ENCODE results near the gene CYFIP2.

CYFIP2 gene

GRCh38 chr5:157288405-157289163 lies 22.7 kb downstream of the CYFIP2 start:
- no peak for DNase-seq (ENCODE audit: low read depth)

GRCh38 chr5:157289164-157289819 lies 23.4 kb downstream of the CYFIP2 start:
- no peak for DNase-seq (ENCODE audit: low read depth)

- no peak for DNase-seq (ENCODE audit: low read depth)
Measured at GRCh38 chr5:157290156-157290980, 24.4 kb downstream of the CYFIP2 start.

- no peak for DNase-seq (ENCODE audit: low read depth)
Measured at GRCh38 chr5:157290981-157291711, 25.2 kb downstream of the CYFIP2 start.

- no peak for DNase-seq (ENCODE audit: low read depth)
Measured at GRCh38 chr5:157292599-157292998, 26.7 kb downstream of the CYFIP2 start.

GRCh38 chr5:157294407-157295091 lies 28.6 kb downstream of the CYFIP2 start:
- no peak for DNase-seq (ENCODE audit: low read depth)

- no peak for DNase-seq (ENCODE audit: low read depth)
Measured at GRCh38 chr5:157295247-157295646, 29.3 kb downstream of the CYFIP2 start.

- DNase-seq (ENCODE audit: low read depth) = no peak
Measured at GRCh38 chr5:157300564-157300963, 34.6 kb downstream of the CYFIP2 start.

- DNase-seq (ENCODE audit: low read depth) = no peak
Measured at GRCh38 chr5:157301066-157301465, 35.1 kb downstream of the CYFIP2 start.

GRCh38 chr5:157303023-157303422 lies 37.1 kb downstream of the CYFIP2 start:
- DNase-seq (ENCODE audit: low read depth) = no peak

- no peak for DNase-seq (ENCODE audit: low read depth)
Measured at GRCh38 chr5:157303667-157304327, 37.9 kb downstream of the CYFIP2 start.

GRCh38 chr5:157306081-157306480 lies 40.2 kb downstream of the CYFIP2 start:
- no peak for DNase-seq (ENCODE audit: low read depth)

GRCh38 chr5:157306692-157307471 lies 41.0 kb downstream of the CYFIP2 start:
- no peak for DNase-seq (ENCODE audit: low read depth)

GRCh38 chr5:157308836-157309465 lies 43.0 kb downstream of the CYFIP2 start:
- DNase-seq (ENCODE audit: low read depth) = no peak

GRCh38 chr5:157309796-157310195 lies 43.9 kb downstream of the CYFIP2 start:
- no peak for DNase-seq (ENCODE audit: low read depth)

GRCh38 chr5:157311595-157311994 lies 45.7 kb downstream of the CYFIP2 start:
- DNase-seq (ENCODE audit: low read depth) = no peak

GRCh38 chr5:157312492-157312891 lies 46.6 kb downstream of the CYFIP2 start:
- no peak for DNase-seq (ENCODE audit: low read depth)

- no peak for DNase-seq (ENCODE audit: low read depth)
Measured at GRCh38 chr5:157322581-157322980, 56.7 kb downstream of the CYFIP2 start.

- DNase-seq (ENCODE audit: low read depth) = no peak
Measured at GRCh38 chr5:157323107-157323706, 57.3 kb downstream of the CYFIP2 start.
